ENCODE results near the gene OXCT2.
A peak's percentile ranks its signal among the peaks of the same experiment; 100 is the strongest.

The OXCT2 gene

GRCh38 chr1:39754906-39755504, 16.1 kb downstream of the OXCT2 start:
- no peak for TF ChIP-seq Cebpa-rat (IDR thresholded peaks at IDR 0.05)
- Histone ChIP-seq H3K36me3 (peaks cover 93% of the 10 kb centered on the region), H3K9ac (no peak overlapping the region), H3K4me1 (peaks cover 42% of the 10 kb centered on the region), H3K9me3 (no peaks in the 10 kb centered on the region), H3K4me2 (peak overlapping the region; percentile 90), H3K27me3 (no peaks in the 10 kb centered on the region), H4K20me1 (no peaks in the 10 kb centered on the region), H3K4me3 (no peak overlapping the region), H3K27ac (peak overlapping the region; percentile 89; the same call in 1 of the 2 replicates)

DNA sequence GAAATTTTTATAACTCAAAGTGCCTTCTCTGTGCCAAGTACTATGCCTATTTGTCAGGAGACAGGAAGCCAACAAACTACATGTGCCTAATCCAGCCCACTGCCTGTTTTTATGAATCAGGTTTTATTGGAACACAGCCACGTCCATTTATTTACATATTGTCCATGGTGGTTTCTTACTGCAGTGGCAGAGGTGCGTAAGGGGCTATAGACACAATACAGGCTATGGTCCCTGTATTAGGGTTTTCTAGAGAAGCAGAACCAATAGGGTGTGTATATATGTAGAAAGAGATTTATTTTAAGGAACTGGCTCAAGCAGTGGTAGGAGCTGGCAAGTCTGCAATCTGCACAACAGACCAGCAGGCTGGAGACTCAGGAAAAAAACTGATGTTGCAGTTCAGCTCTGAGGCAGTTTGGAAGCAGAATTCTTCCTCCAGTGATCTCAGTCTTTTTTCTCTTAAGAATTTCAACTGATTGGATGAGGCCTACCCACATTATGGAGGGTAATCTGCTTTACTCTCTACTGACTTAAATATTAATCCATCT, 17.1 kb downstream of the OXCT2 start:
- peak overlapping the region; percentile 90 for H3K4me2 ChIP-seq
- no peaks in the 10 kb centered on the region for H4K20me1 ChIP-seq
- peak overlapping the region; percentile 42; the same call in 1 of the 2 replicates for H3K4me3 ChIP-seq
- peak overlapping the region; percentile 64 for H3K9ac ChIP-seq
- no peaks in the 10 kb centered on the region for H3K9me3 ChIP-seq
- peaks cover 93% of the 10 kb centered on the region for H3K36me3 ChIP-seq
- H3K27me3 ChIP-seq: no peaks in the 10 kb centered on the region
- H3K27ac ChIP-seq: peak overlapping the region; percentile 89
- H3K4me1 ChIP-seq: peaks cover 42% of the 10 kb centered on the region
- no peak for TF ChIP-seq Cebpa-rat (IDR thresholded peaks at IDR 0.05)

GRCh38 chr1:39753132-39754025, 17.8 kb downstream of the OXCT2 start:
- H3K4me3 ChIP-seq: peak overlapping the region; percentile 42
- H3K27me3 ChIP-seq: no peaks in the 10 kb centered on the region
- H3K4me2 ChIP-seq: peak overlapping the region; percentile 90
- no peaks in the 10 kb centered on the region for H3K9me3 ChIP-seq
- peaks cover 93% of the 10 kb centered on the region for H3K36me3 ChIP-seq
- H4K20me1 ChIP-seq: no peaks in the 10 kb centered on the region
- peaks cover 42% of the 10 kb centered on the region for H3K4me1 ChIP-seq
- peak overlapping the region; percentile 64 for H3K9ac ChIP-seq
- peak overlapping the region; percentile 89 for H3K27ac ChIP-seq
- no peak for TF ChIP-seq Cebpa-rat (IDR thresholded peaks at IDR 0.05)

DNA sequence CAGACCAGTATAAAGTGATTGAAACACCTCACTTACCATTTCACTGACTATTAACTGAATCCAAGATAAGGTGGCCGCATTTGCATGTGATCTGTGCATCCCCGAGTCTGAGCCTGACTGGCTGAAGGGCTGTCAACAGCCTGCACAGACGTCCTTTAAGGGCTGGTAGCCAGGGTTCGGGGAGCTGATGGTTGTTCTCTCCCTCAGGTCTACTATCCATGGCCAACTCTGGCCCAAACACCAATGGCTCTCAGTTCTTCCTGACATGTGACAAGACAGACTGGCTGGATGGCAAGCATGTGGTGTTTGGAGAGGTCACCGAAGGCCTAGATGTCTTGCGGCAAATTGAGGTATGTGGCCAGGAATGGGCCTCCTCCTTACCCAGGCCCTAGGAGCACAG, 18.4 kb downstream of the OXCT2 start:
- peaks cover 42% of the 10 kb centered on the region for H3K4me1 ChIP-seq
- no peaks in the 10 kb centered on the region for H3K27me3 ChIP-seq
- H3K36me3 ChIP-seq: peaks cover 93% of the 10 kb centered on the region
- H3K27ac ChIP-seq: peak overlapping the region; percentile 89
- H4K20me1 ChIP-seq: no peaks in the 10 kb centered on the region
- no peak for TF ChIP-seq Cebpa-rat (IDR thresholded peaks at IDR 0.05)
- H3K9ac ChIP-seq: peak overlapping the region; percentile 64
- H3K9me3 ChIP-seq: no peaks in the 10 kb centered on the region
- H3K4me2 ChIP-seq: peak overlapping the region; percentile 90
- H3K4me3 ChIP-seq: no peak overlapping the region

DNA sequence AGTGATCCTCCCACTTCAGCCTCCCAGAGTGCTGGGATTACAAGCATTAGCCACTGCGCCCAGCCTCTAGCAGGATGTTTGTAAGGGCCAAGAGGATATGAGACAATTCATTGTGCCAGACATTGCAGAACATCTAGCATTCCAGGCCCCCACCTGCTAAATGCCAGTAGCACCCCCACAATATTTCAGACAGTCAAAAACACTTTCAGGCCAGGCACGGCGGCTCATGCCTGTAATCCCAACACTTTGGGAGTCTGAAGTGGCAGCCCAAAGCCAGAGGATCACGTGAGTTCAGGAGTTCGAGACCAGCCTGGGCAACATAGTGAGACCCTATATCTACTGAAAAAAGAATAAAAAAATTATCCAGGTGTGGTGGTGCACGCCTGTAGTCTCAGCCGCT, 19.6 kb downstream of the OXCT2 start:
- no peak for TF ChIP-seq Cebpa-rat (IDR thresholded peaks at IDR 0.05)
- no peaks in the 10 kb centered on the region for H3K9me3 ChIP-seq
- peak overlapping the region; percentile 90; the same call in 1 of the 2 replicates for H3K4me2 ChIP-seq
- no peaks in the 10 kb centered on the region for H3K27me3 ChIP-seq
- H3K9ac ChIP-seq: no peak overlapping the region
- 0 out of 2 replicates have a peak overlapping the region, but pooled peaks have one; percentile 89 for H3K27ac ChIP-seq
- H4K20me1 ChIP-seq: no peaks in the 10 kb centered on the region
- H3K4me1 ChIP-seq: peaks cover 42% of the 10 kb centered on the region
- H3K36me3 ChIP-seq: peaks cover 93% of the 10 kb centered on the region
- H3K4me3 ChIP-seq: no peak overlapping the region

DNA sequence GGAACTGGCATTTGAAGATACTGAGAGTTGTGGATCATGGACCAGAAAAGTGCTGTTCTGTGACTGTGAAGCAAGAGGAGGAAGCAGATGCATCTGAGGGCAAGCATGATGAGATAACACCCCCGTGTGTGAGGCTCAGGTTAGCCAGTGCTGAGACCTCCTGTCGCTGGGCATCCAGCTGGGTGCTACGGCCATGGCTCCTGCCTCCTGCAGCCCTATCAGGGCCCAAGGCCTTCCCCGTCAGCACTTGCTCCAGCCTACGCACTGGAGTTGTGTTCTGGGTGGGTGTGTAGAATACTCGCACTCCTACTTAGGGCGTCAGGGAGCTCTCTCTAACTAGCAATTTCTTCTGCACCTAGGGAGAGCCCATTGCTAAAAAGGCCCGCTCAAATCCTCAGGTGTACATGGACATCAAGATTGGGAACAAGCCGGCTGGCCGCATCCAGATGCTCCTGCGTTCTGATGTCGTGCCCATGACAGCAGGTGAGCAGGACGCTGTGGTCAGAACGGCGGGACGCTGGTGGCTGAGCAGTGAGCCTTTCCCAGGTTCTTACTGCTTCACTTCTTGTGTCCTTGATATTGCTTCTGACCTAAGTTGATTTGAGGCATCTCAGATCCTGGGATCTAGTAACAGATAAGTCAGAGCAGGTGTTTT, 26.0 kb downstream of the OXCT2 start:
- Histone ChIP-seq H3K4me3 (no peak overlapping the region), H3K9me3 (no peaks in the 10 kb centered on the region), H3K4me1 (peaks cover 7% of the 10 kb centered on the region), H3K4me2 (no peak overlapping the region), H3K9ac (no peak overlapping the region), H3K27ac (no peak overlapping the region), H3K36me3 (peaks cover 94% of the 10 kb centered on the region), H3K27me3 (no peaks in the 10 kb centered on the region), H4K20me1 (no peaks in the 10 kb centered on the region)
- no peak for TF ChIP-seq Cebpa-rat (IDR thresholded peaks at IDR 0.05)

- Histone ChIP-seq H3K27ac (peak within 1 kb of the TSS; percentile 86), H3K9me3 (no peaks in the 10 kb centered on the region), H3K9ac (peak within 1 kb of the TSS; percentile 83), H3K4me1 (peaks cover 30% of the 10 kb centered on the region), H3K27me3 (no peaks in the 10 kb centered on the region), H4K20me1 (no peaks in the 10 kb centered on the region), H3K4me3 (peak within 1 kb of the TSS; percentile 74), H3K4me2 (peak within 1 kb of the TSS; percentile 95), H3K36me3 (peaks cover 31% of the 10 kb centered on the region)
- no peak for TF ChIP-seq Cebpa-rat (IDR thresholded peaks at IDR 0.05)
These were observed 32.4 kb downstream of the OXCT2 start, which contains the start of gene PPIE for GRCh38 chr1:39738622-39739366. PPIE (plus strand) TSS chr1:39738882; CDS start chr1:39738901, 19 bp downstream.

GRCh38 chr1:39737546-39738169, 33.5 kb downstream of the OXCT2 start:
- Histone ChIP-seq H3K9ac (no peak overlapping the region), H3K9me3 (no peaks in the 10 kb centered on the region), H3K36me3 (peaks cover 20% of the 10 kb centered on the region), H3K27me3 (no peaks in the 10 kb centered on the region), H3K4me1 (peaks cover 30% of the 10 kb centered on the region), H3K27ac (no peak overlapping the region), H3K4me3 (no peak overlapping the region), H4K20me1 (no peaks in the 10 kb centered on the region), H3K4me2 (peak overlapping the region; percentile 95; the same call in 1 of the 2 replicates)
- TF ChIP-seq Cebpa-rat (IDR thresholded peaks at IDR 0.05): no peak
